Activated T-cell treated with anti-CD3 and anti-CD28 coated beads, Interleukin-2, amount 50 U/mL, for 1 hour (primary cell): ENCODE results near the gene F10.

ENCODE experiments used
- DNase-seq: peaks from one replicate; pipeline ENCODE4 v3.0.0-alpha.2; 2020

Gene F10

DNA sequence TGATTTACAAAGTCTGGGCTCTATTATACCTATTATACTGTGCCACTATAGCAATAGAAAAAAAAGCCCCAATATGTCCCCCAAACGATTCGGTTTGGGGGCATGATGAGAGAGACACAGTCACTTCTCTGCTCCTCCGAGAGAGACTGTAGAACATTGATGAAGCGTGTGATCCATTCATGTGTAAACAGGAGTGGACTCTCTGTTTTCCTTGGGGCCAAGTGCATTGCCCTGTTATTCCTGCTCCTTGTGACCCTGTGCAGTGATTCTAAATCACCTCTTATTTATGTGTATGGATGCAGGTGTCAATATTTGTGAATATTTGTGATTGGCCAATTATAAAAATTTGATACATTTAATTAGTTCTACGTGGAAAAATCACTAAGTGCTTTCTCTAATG, 17.0 kb downstream of the F10 start:
- DNase-seq, result no peak

DNA sequence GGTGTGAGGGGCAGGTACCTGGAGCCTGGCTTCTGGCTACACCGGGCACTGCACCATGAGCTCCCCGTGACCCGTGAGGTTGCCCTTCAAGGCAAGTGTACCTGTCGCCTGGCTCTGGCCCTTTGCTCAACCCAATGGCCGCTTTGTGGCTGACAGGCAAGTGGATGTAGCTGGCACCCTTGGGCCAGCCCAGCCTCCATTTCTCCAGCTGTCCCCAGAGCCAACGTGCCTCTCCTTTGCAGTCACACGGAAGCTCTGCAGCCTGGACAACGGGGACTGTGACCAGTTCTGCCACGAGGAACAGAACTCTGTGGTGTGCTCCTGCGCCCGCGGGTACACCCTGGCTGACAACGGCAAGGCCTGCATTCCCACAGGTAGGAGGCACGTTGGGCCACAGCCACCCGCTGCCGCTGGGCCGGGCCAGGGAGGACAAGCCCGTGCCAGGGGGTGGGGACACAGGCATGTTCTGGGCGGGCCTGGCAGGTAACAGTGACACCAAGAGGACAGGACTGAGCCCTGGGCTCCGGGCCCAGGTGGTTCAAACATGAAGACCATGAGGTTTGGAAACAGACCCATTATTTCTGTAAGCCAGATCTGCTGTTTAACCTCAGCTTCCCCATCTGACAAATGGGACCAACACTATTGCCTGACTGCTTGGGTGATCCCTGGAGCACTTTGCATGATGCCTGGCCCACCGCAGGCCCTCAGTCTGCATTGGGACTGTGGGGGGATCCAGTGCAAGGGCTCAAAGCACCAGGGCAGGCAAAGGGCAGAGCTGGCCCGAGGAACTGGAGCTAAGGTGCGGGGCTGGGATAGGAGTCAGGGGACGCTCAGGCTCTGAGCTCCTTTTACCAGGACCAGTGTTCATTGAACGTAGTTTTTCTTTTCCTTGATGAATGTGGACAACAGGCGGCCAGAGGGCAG, 18.3 kb downstream of the F10 start:
- DNase-seq, result peak; percentile 8

DNA sequence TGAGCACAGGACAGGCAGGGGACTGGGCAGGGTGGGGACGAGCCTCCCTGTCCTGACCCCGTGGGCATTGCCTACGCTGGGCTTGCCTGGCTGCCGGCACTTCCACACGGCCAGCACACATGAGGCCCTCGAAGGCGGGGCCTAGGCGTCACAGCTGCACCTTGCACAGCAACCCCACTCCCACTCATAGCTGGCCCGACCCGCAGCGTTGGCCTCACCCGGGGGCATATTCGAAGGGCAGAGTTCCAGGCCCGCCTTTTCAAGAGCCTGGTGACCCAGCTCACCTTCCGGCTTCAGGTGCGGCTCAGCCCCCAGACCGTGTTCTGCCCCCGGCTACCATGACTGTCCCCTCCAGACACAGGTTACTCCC, 19.0 kb downstream of the F10 start:
- DNase-seq, result no peak

DNA sequence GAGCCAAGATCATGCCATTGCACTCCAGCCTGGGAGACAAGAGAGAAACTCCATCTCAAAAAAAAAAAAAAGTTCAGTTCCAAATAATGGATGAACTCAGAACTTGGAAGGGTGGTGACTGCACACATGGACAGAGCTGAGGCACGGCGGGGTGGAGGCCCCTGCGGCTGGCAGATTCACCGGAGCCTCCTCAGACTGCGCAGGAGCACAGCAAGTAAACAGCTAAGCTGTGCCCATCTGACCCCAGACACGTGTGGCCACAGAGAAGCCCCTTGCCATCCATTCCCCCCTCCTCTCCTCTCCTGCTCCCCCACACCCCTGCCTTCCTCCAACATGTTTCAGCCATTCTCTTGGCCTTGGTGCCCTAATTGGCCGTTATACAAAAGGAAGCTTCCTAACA, 20.3 kb downstream of the F10 start:
- DNase-seq, result no peak

DNA sequence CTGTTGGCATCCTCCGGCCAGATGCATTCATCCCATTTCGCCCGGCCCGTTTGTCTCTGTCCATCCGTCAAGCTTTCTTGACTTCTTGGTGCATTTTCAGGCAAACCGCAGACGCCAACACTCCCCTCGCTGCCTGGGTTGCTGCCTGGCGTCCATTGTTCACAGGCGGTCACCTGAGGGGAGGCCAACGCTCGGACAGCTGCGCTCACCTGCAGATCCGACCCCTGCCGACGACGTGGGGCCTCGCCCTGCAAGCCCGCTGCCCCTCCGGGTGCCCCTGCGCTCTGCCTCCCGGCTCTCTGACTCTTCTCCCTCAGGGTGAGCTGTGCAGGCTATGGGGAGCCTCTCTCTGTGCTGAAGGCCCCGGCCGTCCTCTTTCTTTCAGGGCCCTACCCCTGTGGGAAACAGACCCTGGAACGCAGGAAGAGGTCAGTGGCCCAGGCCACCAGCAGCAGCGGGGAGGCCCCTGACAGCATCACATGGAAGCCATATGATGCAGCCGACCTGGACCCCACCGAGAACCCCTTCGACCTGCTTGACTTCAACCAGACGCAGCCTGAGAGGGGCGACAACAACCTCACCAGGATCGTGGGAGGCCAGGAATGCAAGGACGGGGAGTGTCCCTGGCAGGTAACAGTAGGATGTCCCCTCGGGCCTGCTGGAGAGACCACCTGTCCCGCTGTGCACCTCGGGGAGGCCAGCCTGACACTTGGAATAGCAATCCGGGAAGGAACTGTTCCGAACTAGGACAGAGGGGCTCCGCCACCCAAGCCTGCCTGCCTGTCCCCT, 21.1 kb downstream of the F10 start:
- no peak for DNase-seq

DNA sequence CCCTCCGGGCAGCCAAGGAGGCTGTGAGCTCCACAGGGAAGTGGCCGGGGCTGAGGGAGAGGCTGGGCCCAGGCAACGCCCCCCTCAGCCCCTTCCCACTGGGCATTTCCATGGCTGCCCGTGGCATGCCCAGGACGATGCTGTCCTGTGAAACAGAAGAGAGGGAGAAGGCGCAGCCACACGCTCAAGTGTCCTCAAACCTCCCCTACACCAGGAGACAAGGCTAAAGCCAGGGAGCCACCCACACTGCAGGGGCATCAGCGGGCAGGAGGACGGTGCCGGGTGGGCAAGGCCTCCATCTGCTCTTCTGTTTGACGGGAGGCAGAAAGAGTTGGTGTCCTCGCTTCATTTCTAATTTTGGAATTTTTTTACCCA, 21.6 kb downstream of the F10 start:
- DNase-seq, result no peak

DNA sequence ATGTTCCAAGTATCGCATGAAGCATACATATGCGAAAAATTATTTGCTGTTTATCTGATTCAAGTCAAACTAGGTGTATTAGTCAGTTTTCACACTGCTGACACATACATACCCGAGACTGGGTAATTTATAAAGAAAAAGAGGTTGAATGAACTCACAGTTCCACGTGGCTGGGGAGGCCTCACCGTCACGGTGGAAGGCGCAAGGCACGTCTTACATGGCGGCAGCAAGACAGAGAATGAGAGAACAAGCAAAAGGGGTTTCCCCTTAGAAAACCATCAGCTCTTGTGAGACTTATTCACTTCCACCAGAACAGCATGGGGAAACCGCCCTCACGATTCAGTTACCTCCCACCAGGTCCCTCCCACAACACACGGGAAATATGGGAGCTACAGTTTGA, 22.9 kb downstream of the F10 start:
- no peak for DNase-seq

DNA sequence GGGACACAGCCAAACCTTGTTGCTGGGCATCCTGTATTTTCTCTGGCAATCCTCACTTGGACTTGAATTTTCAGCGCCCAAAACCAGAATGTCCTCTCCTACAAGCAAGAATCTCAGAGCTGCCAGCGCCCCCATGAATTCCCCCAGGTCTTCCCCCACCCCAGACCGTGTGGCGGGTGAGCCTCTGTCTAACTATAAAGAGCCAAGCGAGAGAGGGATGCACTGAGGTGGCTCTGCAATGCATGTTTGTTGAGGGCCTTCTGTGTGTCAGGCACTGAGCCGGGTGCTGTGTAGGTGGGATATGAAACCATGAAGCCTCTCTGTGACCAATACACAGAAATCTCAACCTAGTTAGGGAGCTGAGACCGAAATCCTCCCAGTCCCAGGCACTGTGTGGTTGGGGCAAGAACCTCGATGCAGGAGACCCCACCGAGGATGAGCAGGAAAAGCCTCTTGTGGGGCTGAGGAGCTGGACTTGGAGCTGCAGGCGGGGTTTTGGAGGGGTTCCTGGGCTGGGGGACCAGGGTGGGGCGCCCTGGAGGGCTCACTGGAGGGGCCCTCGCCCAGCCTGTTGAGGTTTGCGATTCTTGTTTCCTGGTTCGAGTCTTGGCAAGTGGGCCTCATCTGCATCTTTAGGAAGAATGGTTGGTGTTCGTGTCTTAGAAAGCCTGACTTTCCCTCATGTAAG, 23.5 kb downstream of the F10 start:
- DNase-seq, result no peak

DNA sequence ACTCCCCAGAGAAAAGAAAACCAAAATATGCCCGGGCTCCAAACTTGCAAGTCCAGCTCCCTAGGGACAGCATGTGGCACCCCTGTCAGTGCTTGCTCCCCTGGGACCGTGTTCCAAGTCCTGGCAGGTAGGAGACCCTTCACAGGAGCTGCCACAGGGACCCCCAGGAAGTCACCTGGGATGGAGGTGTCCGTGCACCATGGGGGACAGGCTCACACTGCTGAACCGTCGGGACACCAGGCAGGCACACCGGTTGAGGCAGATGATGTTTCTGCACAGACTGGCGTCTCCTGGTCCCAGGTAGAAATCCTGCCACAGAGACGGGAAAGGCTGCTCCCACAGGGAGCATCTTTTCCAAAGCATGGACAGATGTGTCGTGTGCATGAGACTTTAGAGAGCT, 24.2 kb downstream of the F10 start:
- no peak for DNase-seq

DNA sequence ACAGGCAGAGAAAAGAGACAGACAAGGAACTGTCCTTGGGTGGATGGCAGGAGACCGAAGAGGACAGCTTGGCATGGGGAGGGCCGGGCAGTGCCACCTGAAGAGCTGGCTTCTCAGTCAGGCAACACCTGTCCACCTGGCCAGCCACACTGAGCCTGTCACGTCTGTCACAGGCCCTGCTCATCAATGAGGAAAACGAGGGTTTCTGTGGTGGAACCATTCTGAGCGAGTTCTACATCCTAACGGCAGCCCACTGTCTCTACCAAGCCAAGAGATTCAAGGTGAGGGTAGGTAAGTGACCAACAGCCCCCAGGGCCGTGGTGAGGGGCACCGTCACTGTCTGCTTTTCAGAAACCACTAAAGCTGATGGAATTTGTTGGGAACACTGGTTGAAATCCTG, 24.6 kb downstream of the F10 start:
- no peak for DNase-seq

DNA sequence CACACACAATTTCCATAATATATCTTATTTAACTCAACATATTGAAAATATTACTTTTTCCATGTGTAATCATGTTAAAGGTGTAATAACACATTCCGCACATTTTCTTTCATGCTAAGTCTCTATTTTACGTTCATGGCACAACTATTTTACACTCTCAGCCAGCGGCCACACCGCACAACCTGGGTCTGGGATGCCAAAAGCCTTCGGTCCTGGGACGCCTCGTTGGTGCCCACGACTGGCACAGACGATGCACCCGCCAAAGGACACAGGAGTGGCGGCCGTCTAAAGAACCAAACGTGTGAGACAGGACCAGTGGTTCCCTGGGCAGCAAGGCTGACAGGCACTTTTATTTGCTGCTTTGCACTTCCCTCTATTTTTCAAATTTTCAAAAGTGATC, 25.8 kb downstream of the F10 start:
- DNase-seq, result no peak

DNA sequence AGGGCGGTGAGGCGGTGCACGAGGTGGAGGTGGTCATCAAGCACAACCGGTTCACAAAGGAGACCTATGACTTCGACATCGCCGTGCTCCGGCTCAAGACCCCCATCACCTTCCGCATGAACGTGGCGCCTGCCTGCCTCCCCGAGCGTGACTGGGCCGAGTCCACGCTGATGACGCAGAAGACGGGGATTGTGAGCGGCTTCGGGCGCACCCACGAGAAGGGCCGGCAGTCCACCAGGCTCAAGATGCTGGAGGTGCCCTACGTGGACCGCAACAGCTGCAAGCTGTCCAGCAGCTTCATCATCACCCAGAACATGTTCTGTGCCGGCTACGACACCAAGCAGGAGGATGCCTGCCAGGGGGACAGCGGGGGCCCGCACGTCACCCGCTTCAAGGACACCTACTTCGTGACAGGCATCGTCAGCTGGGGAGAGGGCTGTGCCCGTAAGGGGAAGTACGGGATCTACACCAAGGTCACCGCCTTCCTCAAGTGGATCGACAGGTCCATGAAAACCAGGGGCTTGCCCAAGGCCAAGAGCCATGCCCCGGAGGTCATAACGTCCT, 26.4 kb downstream of the F10 start:
- DNase-seq, result no peak

DNA sequence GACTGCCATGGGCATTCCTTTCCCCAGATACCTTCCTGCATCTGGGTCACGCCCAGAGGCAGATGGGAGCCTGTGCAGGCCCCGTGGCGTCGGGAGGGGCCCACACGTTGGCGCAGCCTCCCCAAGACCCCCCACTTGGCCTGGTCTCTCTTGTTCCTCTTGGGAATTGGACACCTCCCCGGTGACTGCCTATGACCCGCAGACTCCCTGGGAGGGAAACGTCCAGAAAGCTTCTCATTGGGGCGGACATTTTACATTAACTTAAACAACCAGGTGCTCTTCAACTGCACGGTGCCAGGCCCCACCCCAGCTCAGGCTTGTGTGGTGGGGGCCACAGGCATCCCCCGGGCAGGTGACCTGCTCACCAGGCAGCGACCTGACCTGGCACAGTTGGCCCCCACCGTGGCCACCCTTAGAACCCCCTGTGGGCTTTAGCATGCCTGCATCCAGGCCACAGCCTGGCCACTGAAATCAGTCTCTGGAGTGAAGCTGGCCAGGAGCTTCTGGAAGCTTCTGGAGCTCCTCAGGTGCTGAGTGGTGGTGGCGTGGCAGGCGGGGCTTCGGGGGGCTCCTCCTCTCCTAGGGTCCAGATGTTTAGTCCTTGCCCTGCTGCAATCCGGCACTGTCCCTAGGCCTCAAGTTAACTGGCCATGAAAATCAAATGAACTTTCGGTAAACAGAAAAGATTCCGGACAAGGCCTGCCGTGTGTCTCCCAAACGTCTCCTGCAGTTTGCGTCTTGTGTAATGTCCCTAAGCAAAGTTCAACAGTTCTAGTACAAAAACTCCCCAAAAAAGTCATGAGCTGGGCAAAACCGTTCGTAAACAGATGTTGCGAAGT, 27.3 kb downstream of the F10 start:
- DNase-seq, result no peak

DNA sequence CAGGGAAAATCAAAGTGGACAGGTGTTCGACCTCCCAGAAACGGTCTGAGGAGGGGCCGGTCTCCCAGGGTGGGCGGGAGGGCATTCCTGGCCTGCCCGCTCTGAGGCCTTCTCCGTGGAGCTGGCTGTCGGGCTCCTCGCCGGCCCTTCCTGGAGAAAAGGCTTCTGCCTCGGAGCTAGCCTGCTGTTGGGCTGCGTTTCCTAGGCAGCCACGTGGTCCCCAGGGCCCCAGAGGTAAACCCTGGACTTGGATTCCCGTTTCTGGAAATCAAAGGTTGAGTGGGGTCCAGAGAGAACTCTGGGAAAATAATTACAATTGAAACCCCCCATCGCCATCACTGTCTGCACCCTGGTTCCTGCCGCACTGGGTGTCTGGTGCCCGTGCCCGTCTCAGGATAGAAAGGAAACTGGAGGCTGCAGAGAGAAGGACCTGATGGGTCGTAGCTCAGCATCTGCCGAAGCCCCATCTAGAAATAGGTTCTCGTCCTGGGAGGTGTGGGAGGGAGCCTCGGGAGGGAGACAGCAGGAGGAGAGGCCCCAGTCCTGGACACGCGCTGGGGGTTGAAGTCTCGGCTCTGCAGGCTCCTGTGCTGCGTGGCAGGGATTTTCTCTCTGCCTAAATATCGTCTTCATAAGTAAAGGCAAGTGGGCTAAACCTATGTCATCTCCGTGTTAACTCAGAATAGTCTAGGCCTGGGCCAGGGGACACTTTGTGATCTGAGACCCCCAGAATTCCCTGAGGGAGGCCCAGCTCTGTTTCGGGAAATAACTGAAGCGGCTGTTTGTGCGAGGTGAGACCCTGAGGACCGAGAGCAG, 28.2 kb downstream of the F10 start:
- DNase-seq, result no peak

DNA sequence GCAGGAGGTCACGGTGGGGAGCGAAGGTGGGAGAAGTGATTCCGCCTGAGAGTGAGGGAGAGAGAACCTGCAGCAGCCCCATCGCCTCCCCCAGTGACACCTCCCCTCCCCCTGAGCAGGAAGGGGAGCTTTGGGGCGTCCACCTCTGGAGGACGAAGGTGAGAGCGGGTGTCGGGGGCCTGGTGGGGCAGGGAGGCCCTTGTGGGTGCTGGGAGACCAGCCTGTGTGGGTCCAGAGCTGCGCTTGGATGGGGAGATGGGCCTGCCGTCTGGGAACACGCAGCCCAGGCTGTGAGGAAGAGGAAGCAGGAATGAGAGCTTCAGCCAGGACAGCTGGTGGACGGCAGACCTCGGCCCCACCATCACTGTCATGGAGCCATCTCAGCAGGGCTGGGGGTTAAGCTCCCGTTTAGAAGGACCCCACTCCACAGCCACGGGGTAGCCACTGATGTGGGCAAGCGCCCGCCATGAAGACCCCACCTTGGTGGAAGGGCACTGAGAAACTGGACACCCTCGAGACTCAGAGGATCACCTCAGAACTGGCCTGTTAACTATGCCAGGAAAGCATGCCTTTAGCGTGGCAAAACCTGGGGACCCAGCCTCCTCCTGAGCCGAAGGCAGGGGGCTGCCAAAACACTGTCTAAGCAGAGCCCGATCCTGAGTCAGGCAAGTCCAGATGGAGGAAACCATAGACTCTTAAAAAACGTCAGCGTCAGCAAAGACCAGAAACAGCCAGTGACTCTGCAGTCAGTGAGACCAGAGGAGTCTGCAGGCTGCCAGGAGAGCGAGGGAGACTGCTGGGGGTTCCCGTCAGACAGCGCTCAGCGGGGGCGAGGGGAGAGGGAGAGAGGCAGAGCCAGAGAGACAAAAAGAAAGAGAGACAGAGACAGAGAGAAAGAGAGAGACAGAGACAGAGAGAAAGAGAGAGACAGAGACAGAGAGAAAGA, 29.4 kb downstream of the F10 start:
- peak; percentile 36 for DNase-seq

DNA sequence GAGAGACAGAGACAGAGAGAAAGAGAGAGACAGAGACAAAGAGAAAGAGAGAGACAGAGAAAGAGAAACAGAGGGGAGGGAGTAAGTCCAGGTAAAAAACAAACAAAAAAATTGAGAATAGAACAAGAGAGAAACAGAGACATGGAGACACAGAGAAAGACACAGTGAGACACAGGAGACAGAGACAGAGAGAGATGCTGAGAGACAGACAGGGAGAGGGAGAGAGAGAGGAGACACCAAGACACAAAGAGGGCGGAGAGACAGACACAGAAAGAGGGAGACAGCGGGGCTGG, 30.0 kb downstream of the F10 start:
- no peak for DNase-seq

DNA sequence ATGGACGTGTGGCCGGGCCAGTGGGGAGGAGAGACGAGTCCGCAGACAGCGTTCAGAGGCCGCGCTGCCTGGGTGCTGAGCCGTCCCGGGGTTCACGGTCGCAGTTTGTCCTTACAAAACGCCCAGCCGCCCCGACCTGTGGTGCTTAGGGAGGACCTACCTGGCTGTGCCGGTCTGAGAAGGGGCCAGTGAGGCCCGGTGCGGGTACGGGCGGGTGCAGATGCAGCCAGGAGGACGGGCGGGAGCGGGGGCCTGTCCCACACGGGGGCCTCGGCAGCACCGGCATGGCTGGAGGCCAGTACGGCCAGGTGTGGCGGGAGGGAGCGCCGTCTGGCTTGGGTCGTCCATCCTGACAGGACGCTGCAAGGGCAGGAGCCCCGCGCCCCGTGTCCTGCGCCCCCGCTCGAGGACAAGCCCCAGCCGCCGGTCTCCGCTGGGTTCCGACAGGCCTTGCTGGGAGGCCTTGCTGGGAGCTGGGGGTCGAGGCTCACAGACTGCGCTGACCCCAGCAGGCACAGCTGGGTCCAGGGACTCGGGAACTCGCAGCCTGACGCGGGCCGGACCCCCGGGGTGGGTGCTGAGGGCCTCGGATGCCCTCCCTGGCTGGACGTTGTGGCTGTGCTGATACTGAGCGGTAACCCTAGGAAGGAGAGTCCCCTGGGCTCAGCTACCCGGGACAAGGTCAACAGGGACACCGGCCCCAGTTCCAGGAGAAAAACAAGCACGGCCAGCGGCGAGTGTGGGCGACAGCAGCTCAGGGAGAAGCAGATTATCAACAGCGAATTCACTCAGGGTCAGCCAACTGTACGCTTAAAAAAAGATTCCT, 30.6 kb downstream of the F10 start:
- DNase-seq, result peak; percentile 52

DNA sequence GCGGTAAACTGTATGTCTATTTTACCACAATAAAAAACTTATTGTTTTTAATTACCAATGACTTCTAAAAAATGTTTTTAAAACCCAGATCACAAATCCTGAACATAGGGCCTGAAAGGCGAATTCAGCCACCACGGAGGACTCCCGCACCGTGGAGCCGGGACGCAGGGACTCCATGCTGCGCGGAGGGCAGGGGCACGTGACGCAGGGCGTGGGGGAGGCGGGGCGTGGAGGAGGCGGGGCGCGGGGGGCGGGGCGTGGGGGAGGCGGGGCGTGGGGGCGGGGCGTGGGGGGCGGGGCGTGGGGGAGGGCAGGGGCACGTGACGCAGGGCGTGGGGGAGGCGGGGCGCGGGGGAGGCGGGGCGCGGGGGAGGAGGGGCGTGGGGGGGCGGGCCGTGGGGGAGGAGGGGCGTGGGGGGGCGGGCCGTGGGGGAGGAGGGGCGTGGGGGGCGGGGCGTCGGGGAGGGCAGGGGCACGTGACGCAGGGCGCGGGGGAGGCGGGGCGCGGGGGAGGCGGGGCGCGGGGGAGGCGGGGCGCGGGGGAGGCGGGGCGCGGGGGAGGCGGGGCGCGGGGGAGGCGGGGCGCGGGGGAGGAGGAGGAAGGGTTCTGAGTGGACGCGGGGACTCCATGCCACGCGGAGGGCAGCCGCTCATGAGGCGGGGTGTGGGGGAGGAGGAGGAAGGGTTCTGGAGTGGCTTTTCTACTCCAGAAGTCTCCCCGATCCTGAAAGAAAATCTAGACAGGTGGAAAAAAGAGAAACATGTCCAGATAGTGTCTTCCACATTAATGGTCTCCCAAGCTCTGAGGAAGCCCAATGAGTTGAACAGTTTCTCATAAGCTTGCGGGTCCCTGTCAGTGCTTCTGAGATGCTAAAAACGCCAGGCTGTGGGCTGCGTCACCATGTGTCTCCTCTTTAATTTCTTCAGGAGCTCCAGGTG, 31.5 kb downstream of the F10 start:
- DNase-seq, result peak; percentile 74

DNA sequence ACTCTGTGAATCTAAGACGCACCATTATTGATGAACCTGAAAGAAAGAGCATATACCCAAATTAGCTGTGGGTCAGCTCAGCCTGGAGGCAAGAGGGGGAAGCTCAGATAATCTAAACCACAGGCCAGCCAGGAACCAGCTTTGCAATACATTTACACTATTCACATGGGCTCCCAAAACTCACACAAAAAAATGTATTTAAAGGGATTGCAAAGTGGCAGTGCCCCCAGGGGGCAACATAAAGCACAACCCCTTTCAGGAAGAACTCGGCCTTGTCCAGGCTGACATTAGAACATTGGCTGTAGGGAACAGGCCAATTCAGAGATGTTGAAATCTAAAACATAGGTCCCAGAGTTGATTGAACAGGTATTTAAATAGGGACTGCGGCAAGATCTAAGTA, 32.6 kb downstream of the F10 start:
- no peak for DNase-seq
